Activated T-cell treated with anti-CD3 and anti-CD28 coated beads, Interleukin-2, amount 50 U/mL, for 24 hours (primary cell): ENCODE measurements around the gene LIMCH1.
"Not testable (repeated sequence)": the region's sequence is repeated elsewhere in the genome, so short reads cannot be mapped to it uniquely, and the experiment has no call there.

Experiments used
- DNase-seq: peaks from one replicate; pipeline ENCODE4 v3.0.0-alpha.2; 2020
- H3K27ac Mint-ChIP-seq: 2 replicates; pipeline ENCODE4 v1.8.0; 2020; ENCODE audit warnings: mild to moderate bottlenecking, mixed read lengths
- H3K27me3 Mint-ChIP-seq: 2 replicates; pipeline ENCODE4 v1.8.0; 2020; ENCODE audit warnings: mixed read lengths
- H3K36me3 Mint-ChIP-seq: 2 replicates; pipeline ENCODE4 v1.8.0; 2020; ENCODE audit warnings: low read depth, mixed read lengths
- H3K4me1 Mint-ChIP-seq: 2 replicates; pipeline ENCODE4 v1.8.0; 2020; ENCODE audit warnings: low read depth, mixed read lengths
- H3K4me3 Mint-ChIP-seq: 2 replicates; pipeline ENCODE4 v1.8.0; 2020; ENCODE audit warnings: mild to moderate bottlenecking, moderate library complexity, mixed read lengths
- H3K9me3 Mint-ChIP-seq: 2 replicates; pipeline ENCODE4 v1.8.0; 2020; ENCODE audit warnings: mixed read lengths

The LIMCH1 gene

DNA sequence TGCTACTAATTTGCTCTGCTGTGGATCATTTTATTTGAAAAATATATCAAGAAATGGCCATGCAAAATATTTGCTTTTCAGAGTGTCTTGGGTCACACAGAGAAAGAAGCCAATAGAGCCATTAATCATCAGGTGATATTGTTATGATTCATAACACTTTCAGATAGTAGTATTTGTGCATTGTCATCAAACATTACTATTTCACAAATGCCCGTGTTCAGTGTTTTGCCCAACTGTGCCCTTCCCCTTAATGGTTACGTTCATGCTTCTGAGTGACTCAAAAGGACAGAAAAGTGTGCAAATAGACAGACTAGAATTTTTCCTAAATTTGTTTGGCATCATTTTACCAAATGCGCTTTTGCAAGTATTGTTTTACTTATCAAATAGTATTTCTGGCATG lies 164.0 kb downstream of the LIMCH1 start:
- Mint-ChIP-seq H3K36me3 (no peaks in the 10 kb centered on the region), H3K27ac (no peak overlapping the region), H3K27me3 (peaks cover 8% of the 10 kb centered on the region), H3K4me1 (no peaks in the 10 kb centered on the region), H3K4me3 (no peak overlapping the region), H3K9me3 (no peaks in the 10 kb centered on the region)
- no peak for DNase-seq

GRCh38 chr4:41702770-41703169 lies 164.8 kb downstream of the LIMCH1 start:
- H3K27ac Mint-ChIP-seq, result no peak overlapping the region
- no peak for DNase-seq
- H3K27me3 Mint-ChIP-seq, result peaks cover 8% of the 10 kb centered on the region
- H3K36me3 Mint-ChIP-seq, result no peaks in the 10 kb centered on the region
- H3K4me3 Mint-ChIP-seq, result no peak overlapping the region
- no peaks in the 10 kb centered on the region for H3K4me1 Mint-ChIP-seq
- H3K9me3 Mint-ChIP-seq, result no peaks in the 10 kb centered on the region

DNA sequence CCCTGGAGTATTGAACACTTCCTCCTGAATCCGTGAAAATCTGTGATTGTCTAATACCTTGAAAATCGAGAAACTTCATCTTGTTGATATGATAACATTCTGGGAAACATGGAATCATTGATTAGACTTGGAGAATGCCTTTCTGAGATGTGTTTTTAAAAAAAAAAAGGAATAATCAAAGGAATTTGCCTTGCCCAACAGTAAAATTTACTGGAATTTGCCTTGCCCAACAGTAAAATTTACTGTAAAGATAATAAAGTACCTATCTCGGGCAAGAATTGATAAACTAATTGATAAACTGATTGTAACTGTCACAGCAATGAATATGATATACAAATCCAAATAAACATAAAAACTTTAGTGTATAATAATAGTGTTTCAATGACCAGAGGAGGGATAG lies 165.8 kb downstream of the LIMCH1 start:
- Mint-ChIP-seq H3K36me3 (no peaks in the 10 kb centered on the region), H3K27me3 (peaks cover 11% of the 10 kb centered on the region), H3K27ac (no peak overlapping the region), H3K9me3 (no peaks in the 10 kb centered on the region), H3K4me1 (no peaks in the 10 kb centered on the region), H3K4me3 (no peak overlapping the region)
- DNase-seq, result no peak

- DNase-seq, result no peak
- H3K9me3 Mint-ChIP-seq, result peaks cover 1% of the 10 kb centered on the region
- no peaks in the 10 kb centered on the region for H3K4me1 Mint-ChIP-seq
- peaks cover 11% of the 10 kb centered on the region for H3K27me3 Mint-ChIP-seq
- H3K36me3 Mint-ChIP-seq, result no peaks in the 10 kb centered on the region
- no peak overlapping the region for H3K4me3 Mint-ChIP-seq
- H3K27ac Mint-ChIP-seq, result no peak overlapping the region
These were observed 172.0 kb downstream of the LIMCH1 start for GRCh38 chr4:41709844-41710481.

- not testable (repeated sequence) for H3K27ac Mint-ChIP-seq, H3K27me3 Mint-ChIP-seq, DNase-seq, H3K4me3 Mint-ChIP-seq, H3K36me3 Mint-ChIP-seq, H3K4me1 Mint-ChIP-seq, H3K9me3 Mint-ChIP-seq
These were observed 173.7 kb downstream of the LIMCH1 start for GRCh38 chr4:41711654-41712053.

GRCh38 chr4:41712425-41712824 lies 174.5 kb downstream of the LIMCH1 start:
- H3K27ac Mint-ChIP-seq, result no peak overlapping the region
- no peak overlapping the region for H3K4me3 Mint-ChIP-seq
- peaks cover 1% of the 10 kb centered on the region for H3K9me3 Mint-ChIP-seq
- H3K36me3 Mint-ChIP-seq, result no peaks in the 10 kb centered on the region
- no peaks in the 10 kb centered on the region for H3K4me1 Mint-ChIP-seq
- no peak for DNase-seq
- H3K27me3 Mint-ChIP-seq, result peaks cover 9% of the 10 kb centered on the region

DNA sequence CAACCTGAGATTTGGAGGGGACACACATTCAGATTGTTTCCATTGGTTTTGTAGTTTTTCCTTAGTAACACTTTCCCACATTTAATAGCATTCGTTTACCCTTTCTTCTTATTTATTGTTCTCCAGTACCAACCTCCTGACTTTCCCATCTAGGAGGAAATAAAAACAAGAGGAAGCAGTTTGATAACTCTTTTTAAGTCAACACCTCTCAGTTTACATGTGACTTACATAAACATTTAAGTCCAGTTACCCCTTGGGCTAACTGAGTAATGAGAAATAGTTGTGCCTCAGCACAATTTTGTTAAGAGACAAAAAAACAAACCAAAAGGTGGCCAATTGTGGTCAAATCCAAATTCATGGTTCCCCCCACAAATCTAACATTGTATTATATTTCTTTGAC lies 175.8 kb downstream of the LIMCH1 start:
- Mint-ChIP-seq H3K4me1 (no peaks in the 10 kb centered on the region), H3K36me3 (no peaks in the 10 kb centered on the region), H3K27me3 (peaks cover 7% of the 10 kb centered on the region), H3K9me3 (peaks cover 1% of the 10 kb centered on the region), H3K4me3 (no peak overlapping the region), H3K27ac (no peak overlapping the region)
- no peak for DNase-seq

DNA sequence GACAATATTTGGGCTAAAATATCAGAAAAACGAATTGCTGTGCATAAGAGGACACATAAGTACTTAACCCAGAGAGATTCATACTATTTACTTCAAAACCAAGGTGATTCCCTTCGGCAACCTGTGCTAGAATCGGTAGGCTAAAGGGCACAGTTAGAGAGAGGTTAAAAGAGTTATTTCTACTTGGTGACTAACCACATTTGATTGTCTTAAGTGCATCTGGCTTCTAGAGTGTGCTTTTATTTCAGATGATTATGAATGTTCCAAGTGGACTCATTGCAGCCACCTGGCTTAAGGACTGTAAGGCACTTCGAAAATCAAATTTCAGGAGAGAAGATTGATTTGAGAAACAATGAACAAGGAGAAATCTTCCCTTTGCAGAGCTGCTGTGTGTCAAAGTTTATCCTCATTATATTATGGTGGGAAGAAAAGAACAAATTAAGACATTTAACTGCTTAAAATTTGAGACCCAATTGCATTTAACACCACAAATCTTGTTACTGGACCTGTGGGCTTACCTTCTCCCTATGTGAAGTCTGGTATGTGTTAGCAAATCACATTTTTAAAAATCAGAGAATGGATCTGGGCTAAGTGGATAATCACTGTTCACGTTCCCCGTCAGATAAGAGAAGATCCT lies 176.5 kb downstream of the LIMCH1 start:
- H3K27me3 Mint-ChIP-seq, result peaks cover 3% of the 10 kb centered on the region
- no peaks in the 10 kb centered on the region for H3K36me3 Mint-ChIP-seq
- H3K9me3 Mint-ChIP-seq, result peaks cover 1% of the 10 kb centered on the region
- H3K27ac Mint-ChIP-seq, result no peak overlapping the region
- no peak overlapping the region for H3K4me3 Mint-ChIP-seq
- no peaks in the 10 kb centered on the region for H3K4me1 Mint-ChIP-seq
- no peak for DNase-seq

DNA sequence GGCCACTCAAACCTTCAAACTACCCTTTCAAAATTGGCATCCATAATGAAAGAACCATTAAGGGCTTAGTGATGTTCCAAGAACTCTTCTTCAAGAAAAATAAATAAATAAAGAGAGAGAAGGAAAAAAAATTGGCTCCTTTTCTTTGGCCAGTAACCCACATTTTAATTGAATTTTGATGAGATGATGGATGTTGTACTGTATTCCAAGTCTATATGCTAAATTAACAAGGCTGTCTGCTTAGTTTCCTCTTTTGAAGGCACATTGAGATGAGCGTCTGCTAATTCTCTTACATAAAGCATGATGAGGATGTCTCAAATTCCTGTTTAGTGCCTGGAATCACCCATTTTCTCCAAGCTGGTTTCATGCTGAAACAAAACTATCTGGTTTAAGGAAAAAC lies 177.2 kb downstream of the LIMCH1 start:
- Mint-ChIP-seq H3K27me3 (peaks cover 3% of the 10 kb centered on the region), H3K36me3 (no peaks in the 10 kb centered on the region), H3K4me1 (no peaks in the 10 kb centered on the region), H3K9me3 (peaks cover 1% of the 10 kb centered on the region), H3K27ac (no peak overlapping the region), H3K4me3 (no peak overlapping the region)
- no peak for DNase-seq

GRCh38 chr4:41718907-41719306 lies 180.9 kb downstream of the LIMCH1 start:
- no peak overlapping the region for H3K4me3 Mint-ChIP-seq
- no peak overlapping the region for H3K27ac Mint-ChIP-seq
- no peak for DNase-seq
- H3K9me3 Mint-ChIP-seq, result no peaks in the 10 kb centered on the region
- H3K4me1 Mint-ChIP-seq, result no peaks in the 10 kb centered on the region
- no peaks in the 10 kb centered on the region for H3K36me3 Mint-ChIP-seq
- peaks cover 11% of the 10 kb centered on the region for H3K27me3 Mint-ChIP-seq

GRCh38 chr4:41719417-41719816 lies 181.5 kb downstream of the LIMCH1 start:
- H3K27me3 Mint-ChIP-seq, result peaks cover 11% of the 10 kb centered on the region
- no peak overlapping the region for H3K4me3 Mint-ChIP-seq
- no peak overlapping the region for H3K27ac Mint-ChIP-seq
- no peaks in the 10 kb centered on the region for H3K36me3 Mint-ChIP-seq
- DNase-seq, result no peak
- no peaks in the 10 kb centered on the region for H3K9me3 Mint-ChIP-seq
- no peaks in the 10 kb centered on the region for H3K4me1 Mint-ChIP-seq

- no peaks in the 10 kb centered on the region for H3K4me1 Mint-ChIP-seq
- no peak overlapping the region for H3K27ac Mint-ChIP-seq
- DNase-seq, result no peak
- peaks cover 17% of the 10 kb centered on the region for H3K27me3 Mint-ChIP-seq
- no peaks in the 10 kb centered on the region for H3K36me3 Mint-ChIP-seq
- no peak overlapping the region for H3K4me3 Mint-ChIP-seq
- H3K9me3 Mint-ChIP-seq, result peaks cover 10% of the 10 kb centered on the region
These were observed 184.2 kb downstream of the LIMCH1 start for GRCh38 chr4:41722181-41722580.

DNA sequence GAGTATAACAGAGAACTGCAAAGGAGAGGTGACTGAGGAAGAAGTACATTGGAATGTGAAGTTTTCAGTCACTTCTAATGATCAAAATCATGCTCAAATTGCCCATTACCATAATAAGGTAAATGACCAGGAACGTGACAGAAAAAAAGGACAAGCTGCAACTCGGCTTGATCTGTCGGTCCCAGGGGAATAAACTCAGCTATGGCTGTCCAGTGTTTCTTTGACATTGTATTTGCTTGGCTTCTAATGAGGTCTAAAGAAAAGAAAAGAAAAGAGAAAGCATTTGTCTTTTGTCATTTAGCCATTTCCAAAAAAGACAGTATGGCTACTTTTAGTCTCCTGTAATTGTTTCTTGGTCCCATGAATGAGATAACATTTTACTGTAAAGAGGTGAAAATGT lies 185.3 kb downstream of the LIMCH1 start:
- Mint-ChIP-seq H3K9me3 (peaks cover 10% of the 10 kb centered on the region), H3K27ac (no peak overlapping the region), H3K36me3 (no peaks in the 10 kb centered on the region), H3K27me3 (peaks cover 17% of the 10 kb centered on the region), H3K4me1 (no peaks in the 10 kb centered on the region), H3K4me3 (no peak overlapping the region)
- DNase-seq, result no peak

- H3K27me3 Mint-ChIP-seq, result peaks cover 19% of the 10 kb centered on the region
- DNase-seq, result no peak
- no peak overlapping the region for H3K27ac Mint-ChIP-seq
- H3K36me3 Mint-ChIP-seq, result no peaks in the 10 kb centered on the region
- H3K4me3 Mint-ChIP-seq, result no peak overlapping the region
- H3K4me1 Mint-ChIP-seq, result no peaks in the 10 kb centered on the region
- H3K9me3 Mint-ChIP-seq, result peaks cover 10% of the 10 kb centered on the region
These were observed 187.3 kb downstream of the LIMCH1 start for GRCh38 chr4:41725254-41725653.

- no peaks in the 10 kb centered on the region for H3K4me1 Mint-ChIP-seq
- no peak overlapping the region for H3K27ac Mint-ChIP-seq
- no peak for DNase-seq
- no peaks in the 10 kb centered on the region for H3K36me3 Mint-ChIP-seq
- peaks cover 10% of the 10 kb centered on the region for H3K9me3 Mint-ChIP-seq
- peaks cover 13% of the 10 kb centered on the region for H3K27me3 Mint-ChIP-seq
- no peak overlapping the region for H3K4me3 Mint-ChIP-seq
These were observed 190.1 kb downstream of the LIMCH1 start for GRCh38 chr4:41727861-41728572.
